ENCODE measurements around the gene PROX2. TPM values are rescaled to one million over a fixed set of nuclear protein-coding genes. Genes with fewer than 3 reads are reported as not detected.
A peak's percentile ranks its signal among the peaks of the same experiment; 100 is the strongest.

Gene PROX2
- total RNA-seq, 4 donors from 2014 or later, result not detected

GRCh38 chr14:74920281-74920680 is 44.3 kb upstream of the PROX2 start:
- no peak for TF ChIP-seq CTCF (IDR thresholded peaks at IDR 0.05)
- ATAC-seq (ENCODE audit: low FRiP score) (no peak), DNase-seq (ENCODE audit: low spot score) (no peak)

GRCh38 chr14:74919421-74920165 is 43.6 kb upstream of the PROX2 start:
- DNase-seq (ENCODE audit: low spot score), result no peak
- no peak for TF ChIP-seq CTCF (IDR thresholded peaks at IDR 0.05)
- ATAC-seq (ENCODE audit: low FRiP score), result peak; percentile 59

- TF ChIP-seq CTCF (IDR thresholded peaks at IDR 0.05), result no peak
- DNase-seq (ENCODE audit: low spot score), result no peak
- ATAC-seq (ENCODE audit: low FRiP score), result no peak
Measured at GRCh38 chr14:74918380-74918779, 42.4 kb upstream of the PROX2 start.

- peak; percentile 37 for ATAC-seq (ENCODE audit: low FRiP score)
- TF ChIP-seq CTCF (IDR thresholded peaks at IDR 0.05), result no peak
- no peak for DNase-seq (ENCODE audit: low spot score)
Measured at GRCh38 chr14:74917646-74918081, 41.7 kb upstream of the PROX2 start.

GRCh38 chr14:74917178-74917543 is 41.2 kb upstream of the PROX2 start:
- ATAC-seq (ENCODE audit: low FRiP score) (no peak), DNase-seq (ENCODE audit: low spot score) (no peak)
- TF ChIP-seq CTCF (IDR thresholded peaks at IDR 0.05), result no peak

- DNase-seq (ENCODE audit: low spot score) (no peak), ATAC-seq (ENCODE audit: low FRiP score) (no peak)
- TF ChIP-seq CTCF (IDR thresholded peaks at IDR 0.05), result no peak
Measured at GRCh38 chr14:74915826-74916225, 39.9 kb upstream of the PROX2 start.

GRCh38 chr14:74915426-74915825 is 39.5 kb upstream of the PROX2 start:
- ATAC-seq (ENCODE audit: low FRiP score), result no peak
- DNase-seq (ENCODE audit: low spot score), result no peak
- TF ChIP-seq CTCF (IDR thresholded peaks at IDR 0.05), result no peak
